ENCODE data around the gene KMT2E.
"Not testable (repeated sequence)": the region's sequence is repeated elsewhere in the genome, so short reads cannot be mapped to it uniquely, and the experiment has no call there.

The KMT2E gene

DNA sequence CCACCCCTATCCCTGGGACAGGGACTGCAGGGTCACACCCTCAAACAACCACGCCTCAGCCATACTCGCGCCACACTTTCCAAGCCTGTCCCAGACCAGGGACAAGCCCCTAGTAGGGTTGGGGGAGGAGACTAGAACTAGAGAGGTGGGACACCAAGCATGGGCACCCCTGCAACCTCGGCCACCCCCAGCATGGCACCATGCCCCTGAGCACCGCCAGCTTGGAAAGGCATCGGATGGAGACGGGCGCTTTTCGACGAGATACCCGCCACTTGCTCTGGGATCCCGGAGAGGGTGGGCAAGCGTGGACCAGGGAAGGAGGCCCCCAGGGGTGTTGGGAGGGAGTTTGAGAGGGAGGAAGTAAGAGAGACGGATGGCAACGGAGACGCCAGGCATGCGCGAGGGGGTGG, 13.1 kb upstream of the KMT2E start:
- Histone ChIP-seq H3K4me1 (ENCODE audit: control insufficient read depth, insufficient read depth, low read length) (peaks cover 20% of the 10 kb centered on the region), H3K27me3 (ENCODE audit: control insufficient read depth in 1 of 2, insufficient read depth in 2 of 2, low read length in 2 of 2) (no peaks in the 10 kb centered on the region), H3K27ac (ENCODE audit: low read length) (no peak overlapping the region), H3K36me3 (ENCODE audit: control insufficient read depth in 2 of 2, insufficient read depth in 2 of 2, low read length in 2 of 2) (no peaks in the 10 kb centered on the region), H3K4me3 (ENCODE audit: low read length in 2 of 2) (no peak overlapping the region), H3K9ac (ENCODE audit: low read length in 2 of 2) (no peak overlapping the region), H3K9me3 (ENCODE audit: control insufficient read depth in 2 of 2, low read length in 2 of 2) (no peaks in the 10 kb centered on the region)

GRCh38 chr7:105001652-105002184, 12.3 kb upstream of the KMT2E start:
- no peak overlapping the region for H3K27ac ChIP-seq (ENCODE audit: low read length)
- no peaks in the 10 kb centered on the region for H3K36me3 ChIP-seq (ENCODE audit: control insufficient read depth in 2 of 2, insufficient read depth in 2 of 2, low read length in 2 of 2)
- H3K4me1 ChIP-seq (ENCODE audit: control insufficient read depth, insufficient read depth, low read length) = peaks cover 22% of the 10 kb centered on the region
- H3K4me3 ChIP-seq (ENCODE audit: low read length in 2 of 2) = no peak overlapping the region
- H3K9me3 ChIP-seq (ENCODE audit: control insufficient read depth in 2 of 2, low read length in 2 of 2) = no peaks in the 10 kb centered on the region
- H3K27me3 ChIP-seq (ENCODE audit: control insufficient read depth in 1 of 2, insufficient read depth in 2 of 2, low read length in 2 of 2) = no peaks in the 10 kb centered on the region
- no peak overlapping the region for H3K9ac ChIP-seq (ENCODE audit: low read length in 2 of 2)

- H3K9me3 ChIP-seq (ENCODE audit: control insufficient read depth in 2 of 2, low read length in 2 of 2) = no peaks in the 10 kb centered on the region
- H3K27ac ChIP-seq (ENCODE audit: low read length) = peak overlapping the region; percentile 7
- no peaks in the 10 kb centered on the region for H3K27me3 ChIP-seq (ENCODE audit: control insufficient read depth in 1 of 2, insufficient read depth in 2 of 2, low read length in 2 of 2)
- H3K9ac ChIP-seq (ENCODE audit: low read length in 2 of 2) = no peak overlapping the region
- H3K36me3 ChIP-seq (ENCODE audit: control insufficient read depth in 2 of 2, insufficient read depth in 2 of 2, low read length in 2 of 2) = no peaks in the 10 kb centered on the region
- peaks cover 34% of the 10 kb centered on the region for H3K4me1 ChIP-seq (ENCODE audit: control insufficient read depth, insufficient read depth, low read length)
- peak overlapping the region; percentile 15 to 51 for H3K4me3 ChIP-seq (ENCODE audit: low read length in 2 of 2)
Measured at GRCh38 chr7:105003275-105003674, 10.7 kb upstream of the KMT2E start.

DNA sequence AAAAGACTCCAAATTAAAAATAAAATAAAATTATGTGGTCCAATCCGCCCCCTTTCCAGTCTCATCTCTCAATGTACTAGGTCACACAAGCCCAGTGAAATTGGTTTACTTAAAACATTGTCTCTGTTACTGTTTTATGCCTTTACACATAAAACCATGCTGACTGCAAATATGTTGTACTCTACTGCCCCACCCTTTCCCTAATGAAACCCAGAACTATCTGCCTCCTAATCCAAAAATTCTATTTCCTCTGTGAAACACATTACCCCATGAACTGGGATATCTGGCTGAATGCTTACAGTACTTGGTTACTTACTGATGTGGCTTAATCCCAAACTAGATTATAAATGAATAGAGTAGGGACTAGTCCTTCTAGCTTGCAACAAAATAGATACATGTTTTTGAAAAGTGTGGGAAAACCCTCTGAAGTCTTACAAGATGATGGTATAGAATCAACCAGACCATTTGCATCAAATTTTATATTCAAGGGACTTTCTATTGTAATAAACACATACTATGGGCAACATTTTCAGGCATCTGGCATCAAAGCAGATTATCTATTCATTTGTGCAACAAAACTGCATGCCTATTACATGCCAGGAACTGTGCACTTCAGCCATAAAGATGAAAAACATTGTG, 10.0 kb upstream of the KMT2E start:
- Histone ChIP-seq H3K27me3 (ENCODE audit: control insufficient read depth in 1 of 2, insufficient read depth in 2 of 2, low read length in 2 of 2) (no peaks in the 10 kb centered on the region), H3K4me1 (ENCODE audit: control insufficient read depth, insufficient read depth, low read length) (peaks cover 41% of the 10 kb centered on the region), H3K36me3 (ENCODE audit: control insufficient read depth in 2 of 2, insufficient read depth in 2 of 2, low read length in 2 of 2) (no peaks in the 10 kb centered on the region), H3K27ac (ENCODE audit: low read length) (peak overlapping the region; percentile 7), H3K4me3 (ENCODE audit: low read length in 2 of 2) (peak overlapping the region in 1 of 2 donors; percentile 15), H3K9me3 (ENCODE audit: control insufficient read depth in 2 of 2, low read length in 2 of 2) (no peaks in the 10 kb centered on the region), H3K9ac (ENCODE audit: low read length in 2 of 2) (no peak overlapping the region)

GRCh38 chr7:105005006-105005405, 9.0 kb upstream of the KMT2E start:
- not testable (repeated sequence) for H3K4me3 ChIP-seq (ENCODE audit: low read length in 2 of 2); H3K27ac ChIP-seq (ENCODE audit: low read length); H3K36me3 ChIP-seq (ENCODE audit: control insufficient read depth in 2 of 2, insufficient read depth in 2 of 2, low read length in 2 of 2); H3K9ac ChIP-seq (ENCODE audit: low read length in 2 of 2); H3K9me3 ChIP-seq (ENCODE audit: control insufficient read depth in 2 of 2, low read length in 2 of 2); H3K27me3 ChIP-seq (ENCODE audit: control insufficient read depth in 1 of 2, insufficient read depth in 2 of 2, low read length in 2 of 2)
- peaks cover 43% of the 10 kb centered on the region for H3K4me1 ChIP-seq (ENCODE audit: control insufficient read depth, insufficient read depth, low read length)

DNA sequence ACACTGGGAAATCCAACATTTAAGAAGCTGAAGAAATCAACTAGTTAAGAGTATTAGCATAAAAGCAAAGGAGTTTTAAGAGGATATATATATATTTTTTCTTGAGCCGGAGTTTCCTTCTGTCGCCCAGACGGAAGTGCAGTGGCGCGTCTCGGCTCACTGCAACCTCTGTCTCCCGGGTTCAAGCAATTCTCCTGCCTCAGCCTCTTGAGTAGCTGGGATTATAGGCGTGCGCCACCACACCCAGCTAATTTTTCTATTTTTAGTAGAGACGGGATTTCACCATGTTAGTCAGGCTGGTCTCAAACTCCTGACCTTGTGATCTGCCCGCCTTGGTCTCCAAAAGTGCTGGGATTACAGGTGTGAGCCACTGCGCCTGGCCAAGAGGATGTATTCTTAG, 8.5 kb upstream of the KMT2E start:
- not testable (repeated sequence) for H3K4me3 ChIP-seq (ENCODE audit: low read length in 2 of 2); H3K36me3 ChIP-seq (ENCODE audit: control insufficient read depth in 2 of 2, insufficient read depth in 2 of 2, low read length in 2 of 2); H3K27ac ChIP-seq (ENCODE audit: low read length); H3K9ac ChIP-seq (ENCODE audit: low read length in 2 of 2); H3K9me3 ChIP-seq (ENCODE audit: control insufficient read depth in 2 of 2, low read length in 2 of 2); H3K27me3 ChIP-seq (ENCODE audit: control insufficient read depth in 1 of 2, insufficient read depth in 2 of 2, low read length in 2 of 2)
- H3K4me1 ChIP-seq (ENCODE audit: control insufficient read depth, insufficient read depth, low read length) = peaks cover 43% of the 10 kb centered on the region

DNA sequence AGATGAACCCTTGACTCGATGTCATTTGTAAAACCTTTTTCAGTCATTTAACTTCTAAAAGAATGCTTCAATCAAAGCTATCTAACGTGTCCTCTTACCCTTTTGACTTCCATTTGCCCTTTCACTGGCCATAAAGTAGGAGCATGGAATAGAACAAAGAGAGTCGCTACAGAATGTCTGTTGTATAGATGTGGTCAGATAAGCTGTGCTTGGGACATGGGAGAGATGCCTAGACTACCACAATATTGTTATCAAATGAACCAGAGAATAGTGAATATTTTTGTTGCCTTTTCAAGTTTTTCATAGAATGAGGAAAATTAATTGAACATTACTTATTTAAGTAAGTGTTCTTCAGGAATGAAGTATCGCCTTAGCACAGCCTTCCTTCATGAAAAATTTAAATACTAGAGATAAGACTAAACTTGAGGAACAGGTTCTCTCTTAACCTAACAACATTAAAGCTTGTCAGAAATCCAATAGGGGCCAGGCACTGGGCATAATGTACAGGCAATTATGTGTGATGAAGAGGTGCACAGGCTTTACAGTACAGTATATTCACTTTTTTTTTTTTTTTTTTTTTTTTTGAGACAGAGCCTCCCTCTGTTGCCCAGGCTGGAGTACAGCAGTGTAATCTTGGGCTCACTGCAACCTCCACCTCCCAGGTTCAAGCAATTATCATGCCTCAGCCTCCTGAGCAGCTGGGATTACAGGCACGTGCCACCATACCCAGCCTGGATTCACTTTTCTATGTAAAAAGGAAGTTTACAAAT, 7.5 kb upstream of the KMT2E start:
- H3K27me3 ChIP-seq (ENCODE audit: control insufficient read depth in 1 of 2, insufficient read depth in 2 of 2, low read length in 2 of 2) = no peaks in the 10 kb centered on the region
- H3K4me1 ChIP-seq (ENCODE audit: control insufficient read depth, insufficient read depth, low read length) = peaks cover 33% of the 10 kb centered on the region
- H3K9me3 ChIP-seq (ENCODE audit: control insufficient read depth in 2 of 2, low read length in 2 of 2) = no peaks in the 10 kb centered on the region
- H3K36me3 ChIP-seq (ENCODE audit: control insufficient read depth in 2 of 2, insufficient read depth in 2 of 2, low read length in 2 of 2) = no peaks in the 10 kb centered on the region
- peak overlapping the region; percentile 7 for H3K27ac ChIP-seq (ENCODE audit: low read length)
- H3K4me3 ChIP-seq (ENCODE audit: low read length in 2 of 2) = no peak overlapping the region
- H3K9ac ChIP-seq (ENCODE audit: low read length in 2 of 2) = no peak overlapping the region

DNA sequence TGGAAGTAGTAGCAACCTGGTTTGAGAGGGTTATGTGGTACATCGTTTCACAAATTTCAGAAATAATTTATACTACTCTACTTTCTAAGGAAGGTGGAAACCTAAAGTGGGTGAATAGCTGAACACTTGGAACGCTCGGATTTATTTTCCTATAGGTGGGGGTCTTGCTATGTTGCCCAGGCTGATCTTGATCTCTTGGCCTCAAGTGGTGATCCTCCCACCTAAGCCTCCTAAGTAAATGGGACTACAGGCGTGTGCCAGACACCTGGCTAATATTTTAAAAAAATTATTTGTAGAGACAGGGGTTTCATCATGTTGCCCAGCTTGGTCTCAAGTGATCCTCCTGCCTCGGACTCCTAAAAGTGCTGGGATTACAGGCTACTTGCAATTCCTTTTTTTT, 6.7 kb upstream of the KMT2E start:
- Histone ChIP-seq H3K4me1 (ENCODE audit: control insufficient read depth, insufficient read depth, low read length) (peaks cover 29% of the 10 kb centered on the region), H3K4me3 (ENCODE audit: low read length in 2 of 2) (no peak overlapping the region), H3K27ac (ENCODE audit: low read length) (peak overlapping the region; percentile 7)

DNA sequence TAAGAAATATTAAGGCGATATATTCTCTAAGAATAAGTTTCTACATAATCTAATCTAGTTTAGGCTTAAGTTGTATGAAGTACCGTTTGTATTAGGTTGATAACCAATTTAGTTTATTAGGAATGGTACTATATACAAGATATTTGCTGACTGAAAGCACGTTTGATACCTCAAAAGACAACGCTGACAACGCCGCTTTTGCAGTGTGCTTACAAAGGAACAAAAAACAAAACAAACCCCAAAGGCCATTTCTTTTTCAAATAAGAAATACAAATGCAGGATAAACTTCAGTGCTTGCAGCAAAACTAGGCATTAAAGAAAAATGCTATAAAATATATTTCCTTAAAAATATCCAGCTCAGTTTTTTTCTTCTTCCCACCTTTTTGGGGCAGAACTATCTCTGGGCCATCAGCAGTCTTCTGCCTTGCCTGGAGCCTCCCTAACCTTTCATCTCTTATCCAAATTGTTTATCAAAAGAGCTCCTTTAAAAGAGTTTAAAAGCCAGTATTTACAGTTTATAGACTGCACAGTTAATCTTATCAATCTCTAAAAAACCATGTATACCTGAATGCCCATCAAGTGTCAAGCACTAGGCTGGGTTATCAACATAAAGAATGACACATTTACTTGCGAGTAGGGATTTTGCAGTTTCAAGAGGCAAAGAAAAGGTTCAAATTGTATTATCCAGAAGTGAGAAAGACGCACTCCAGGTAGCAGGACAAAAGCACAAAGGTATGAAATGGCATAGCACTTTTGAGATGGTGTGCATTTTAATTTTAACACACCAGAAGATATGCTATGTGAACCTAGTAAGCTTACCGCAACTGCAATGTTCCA, 4.1 kb upstream of the KMT2E start:
- Histone ChIP-seq H3K9ac (ENCODE audit: low read length in 2 of 2) (peak overlapping the region; percentile 98 to 100), H3K27me3 (ENCODE audit: control insufficient read depth in 1 of 2, insufficient read depth in 2 of 2, low read length in 2 of 2) (no peaks in the 10 kb centered on the region), H3K9me3 (ENCODE audit: control insufficient read depth in 2 of 2, low read length in 2 of 2) (no peaks in the 10 kb centered on the region), H3K27ac (ENCODE audit: low read length) (peak overlapping the region; percentile 100), H3K4me1 (ENCODE audit: control insufficient read depth, insufficient read depth, low read length) (peaks cover 25% of the 10 kb centered on the region), H3K4me3 (ENCODE audit: low read length in 2 of 2) (peak overlapping the region; percentile 83 to 99), H3K36me3 (ENCODE audit: control insufficient read depth in 2 of 2, insufficient read depth in 2 of 2, low read length in 2 of 2) (no peaks in the 10 kb centered on the region)

More for the DNA sequence above, 6.7 kb upstream of the KMT2E start:
- Histone ChIP-seq H3K9ac (ENCODE audit: low read length in 2 of 2) (no peak overlapping the region), H3K36me3 (ENCODE audit: control insufficient read depth in 2 of 2, insufficient read depth in 2 of 2, low read length in 2 of 2) (no peaks in the 10 kb centered on the region), H3K9me3 (ENCODE audit: control insufficient read depth in 2 of 2, low read length in 2 of 2) (no peaks in the 10 kb centered on the region), H3K27me3 (ENCODE audit: control insufficient read depth in 1 of 2, insufficient read depth in 2 of 2, low read length in 2 of 2) (no peaks in the 10 kb centered on the region)

- peaks cover 25% of the 10 kb centered on the region for H3K4me1 ChIP-seq (ENCODE audit: control insufficient read depth, insufficient read depth, low read length)
- H3K4me3 ChIP-seq (ENCODE audit: low read length in 2 of 2) = peak overlapping the region; percentile 83 to 99
Measured at GRCh38 chr7:105010504-105011130, 3.4 kb upstream of the KMT2E start.

More at GRCh38 chr7:105010504-105011130, 3.4 kb upstream of the KMT2E start:
- no peaks in the 10 kb centered on the region for H3K27me3 ChIP-seq (ENCODE audit: control insufficient read depth in 1 of 2, insufficient read depth in 2 of 2, low read length in 2 of 2)
- H3K9ac ChIP-seq (ENCODE audit: low read length in 2 of 2) = peak overlapping the region; percentile 98 to 100
- H3K27ac ChIP-seq (ENCODE audit: low read length) = peak overlapping the region; percentile 100
- no peaks in the 10 kb centered on the region for H3K9me3 ChIP-seq (ENCODE audit: control insufficient read depth in 2 of 2, low read length in 2 of 2)
- no peaks in the 10 kb centered on the region for H3K36me3 ChIP-seq (ENCODE audit: control insufficient read depth in 2 of 2, insufficient read depth in 2 of 2, low read length in 2 of 2)

All from stomach smooth muscle (tissue), 2 donors.